Lung (tissue), 12 donors: Measurements from ENCODE around the gene BRI3BP. TPM values are rescaled to one million over a fixed set of nuclear protein-coding genes. Genes with fewer than 3 reads are reported as not detected.

Experiments
- ATAC-seq: fragments of 200-7000 bp; cut with Tn5 transposase; one replicate; pipeline ENCODE4 v1.9.1; 2020; ENCODE audit warnings: moderate number of reproducible peaks; ENCODE audit not compliant: insufficient read depth, low FRiP score
- DNase-seq, 3 donors: peaks; one replicate each; pipeline ENCODE4 v3.0.0-alpha.2; 2013 to 2017
- H3K27ac ChIP-seq, 2 donors: one replicate each; pipeline ENCODE4 v1.5.1; 2013; ENCODE audit warnings: mild to moderate bottlenecking in 2 of 2, moderate library complexity in 2 of 2, control low read depth in 1 of 2, inconsistent platforms in 1 of 2, low read depth in 1 of 2, low read length in 1 of 2
- H3K27me3 ChIP-seq, 3 donors: one replicate each; pipeline ENCODE4 v1.5.1; 2013; ENCODE audit warnings: low read length in 2 of 3; ENCODE audit not compliant: control insufficient read depth in 3 of 3, insufficient read depth in 3 of 3
- H3K36me3 ChIP-seq, 4 donors: one replicate each; pipeline ENCODE4 v1.5.1; 2013; ENCODE audit warnings: low read length in 4 of 4, mild to moderate bottlenecking in 1 of 4, moderate library complexity in 1 of 4; ENCODE audit not compliant: control insufficient read depth in 4 of 4, insufficient read depth in 4 of 4
- H3K4me1 ChIP-seq, 5 donors: one replicate each; pipeline ENCODE4 v1.5.1; 2013; ENCODE audit warnings: low read length in 5 of 5, mild to moderate bottlenecking in 2 of 5, moderate library complexity in 1 of 5; ENCODE audit not compliant: control insufficient read depth in 5 of 5, insufficient read depth in 5 of 5
- H3K4me3 ChIP-seq: one replicate; pipeline ENCODE4 v1.5.1; 2013; ENCODE audit warnings: mild to moderate bottlenecking, control low read depth, moderate library complexity
- H3K9ac ChIP-seq, 2 donors: one replicate each; pipeline ENCODE4 v1.5.1; 2013; ENCODE audit warnings: low read length in 2 of 2, control low read depth in 1 of 2; ENCODE audit not compliant: insufficient read depth in 1 of 2
- H3K9me3 ChIP-seq, 4 donors: one replicate each; pipeline ENCODE4 v1.5.1; 2013; ENCODE audit warnings: low read length in 3 of 4, mild to moderate bottlenecking in 1 of 4, moderate library complexity in 1 of 4; ENCODE audit not compliant: control insufficient read depth in 4 of 4, insufficient read depth in 3 of 4
- CTCF ChIP-seq: IDR thresholded peaks from 2 replicates; pipeline ENCODE4 v1.5.1; 2012; ENCODE audit warnings: mild to moderate bottlenecking; ENCODE audit errors: control extremely low read depth, extremely low read depth
- WGBS, 2 donors: extraction: QIAGEN DNeasy Blood & Tissue Kit; methylation state at CpG; one replicate each; pipeline ENCODE4 v1.1.7; 2013; 5-methylcytosine and 5-hydroxymethylcytosine counted together
- polyA plus RNA-seq, 2 donors: library from polyadenylated mRNA; stranded (reverse); fragments of 200-250 nt; gene quantifications; one replicate each; pipeline ENCODE4 v1.2.1, GENCODE V29; 2013
- total RNA-seq, 2 donors: library from RNA; depleted of rRNA in 1 of 2; stranded (reverse); fragments of >200 nt in 1 of 2; gene quantifications; one replicate each; pipeline ENCODE4 v1.2.1, GENCODE V29; 2014 to 2021
- donor health status: control.
- donor health status: control.
- donor health status: Bipolar disorder and iron deficiency.
- donor health status: healthy.
- donor health status: DM: yes; HTN: yes; CAD: no.

BRI3BP gene
- total and polyA plus RNA-seq, 4 donors, result 2.3 to 9.5 (median 5.5) TPM

- DNase-seq (no peak), ATAC-seq (no peak)
- TF ChIP-seq CTCF, result no peak
- no peak overlapping the region for H3K9ac ChIP-seq
- no peak overlapping the region for H3K4me3 ChIP-seq
- no peaks in the 10 kb centered on the region for H3K9me3 ChIP-seq
- peaks cover 0 to 3% (median 0%) of the 10 kb centered on the region in 5 donors for H3K4me1 ChIP-seq
- no peaks in the 10 kb centered on the region for H3K27me3 ChIP-seq
- WGBS, 2 donors, result 80 to 85% methylated on average over 3 of the region's 3 CpGs
- no peaks in the 10 kb centered on the region for H3K36me3 ChIP-seq
- no peak overlapping the region for H3K27ac ChIP-seq
Measured at GRCh38 chr12:125050868-125051267, 57.4 kb downstream of the BRI3BP start.

- H3K27me3 ChIP-seq, result no peaks in the 10 kb centered on the region
- H3K36me3 ChIP-seq, result no peaks in the 10 kb centered on the region
- H3K27ac ChIP-seq, result no peak overlapping the region
- no peaks in the 10 kb centered on the region for H3K9me3 ChIP-seq
- 74 to 85% methylated on average over 8 of the region's 8 CpGs for WGBS, 2 donors
- no peak for TF ChIP-seq CTCF
- no peak overlapping the region for H3K9ac ChIP-seq
- ATAC-seq (no peak), DNase-seq (no peak)
- peaks cover 0 to 3% (median 0%) of the 10 kb centered on the region in 5 donors for H3K4me1 ChIP-seq
- no peak overlapping the region for H3K4me3 ChIP-seq
Measured at GRCh38 chr12:125053821-125054220, 60.4 kb downstream of the BRI3BP start.

- no peak overlapping the region for H3K27ac ChIP-seq
- DNase-seq (no peak), ATAC-seq (no peak)
- H3K4me3 ChIP-seq, result no peak overlapping the region
- no peaks in the 10 kb centered on the region for H3K4me1 ChIP-seq
- H3K9me3 ChIP-seq, result no peaks in the 10 kb centered on the region
- WGBS, 2 donors, result 88 to 94% methylated on average over 9 of the region's 9 CpGs
- H3K9ac ChIP-seq, result no peak overlapping the region
- H3K27me3 ChIP-seq, result no peaks in the 10 kb centered on the region
- no peak for TF ChIP-seq CTCF
- H3K36me3 ChIP-seq, result no peaks in the 10 kb centered on the region
Measured at GRCh38 chr12:125055591-125055990, 62.1 kb downstream of the BRI3BP start.

GRCh38 chr12:125056306-125056705 lies 62.9 kb downstream of the BRI3BP start:
- DNase-seq (no peak), ATAC-seq (no peak)
- no peaks in the 10 kb centered on the region for H3K4me1 ChIP-seq
- TF ChIP-seq CTCF, result no peak
- H3K4me3 ChIP-seq, result no peak overlapping the region
- 89 to 92% methylated on average over 14 of the region's 14 CpGs for WGBS, 2 donors
- no peaks in the 10 kb centered on the region for H3K36me3 ChIP-seq
- no peak overlapping the region for H3K9ac ChIP-seq
- H3K9me3 ChIP-seq, result no peaks in the 10 kb centered on the region
- H3K27me3 ChIP-seq, result no peaks in the 10 kb centered on the region
- no peak overlapping the region for H3K27ac ChIP-seq
